ENCODE results near the gene RAD51B.

RAD51B gene

DNA sequence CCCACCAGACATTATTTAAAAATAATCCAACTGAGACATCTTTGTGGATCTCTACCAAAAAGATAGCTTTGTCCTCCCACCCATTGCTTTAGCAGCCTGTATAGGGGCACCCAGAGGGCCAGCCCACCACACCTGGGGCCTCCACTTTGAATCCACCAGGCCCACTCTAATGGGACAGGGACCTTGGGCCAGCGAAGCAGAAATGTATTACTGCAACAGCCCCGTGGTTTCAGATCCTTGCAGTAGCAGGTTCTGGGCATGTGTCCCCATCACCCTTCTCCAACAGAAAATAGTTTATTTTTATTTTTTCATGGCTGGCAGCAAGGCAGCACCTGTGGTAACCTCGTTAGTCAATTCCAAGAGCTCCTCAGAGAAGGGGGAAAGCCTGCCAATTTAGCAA is 754.9 kb downstream of the RAD51B start:
- Histone ChIP-seq H3K9ac (ENCODE audit: low read length in 5 of 5) (no peak overlapping the region), H3K36me3 (ENCODE audit: control insufficient read depth in 5 of 5, insufficient read depth in 5 of 5, low read length in 5 of 5) (no peaks in the 10 kb centered on the region), H3K4me3 (ENCODE audit: low read depth in 1 of 5, low read length in 5 of 5) (no peak overlapping the region), H3K27me3 (ENCODE audit: control insufficient read depth in 5 of 5, insufficient read depth in 4 of 5, low read length in 5 of 5) (no peaks in the 10 kb centered on the region), H3K4me1 (ENCODE audit: control insufficient read depth in 5 of 5, insufficient read depth in 5 of 5, low read length in 5 of 5) (peaks cover 8 to 63% (median 51%) of the 10 kb centered on the region in 5 donors), H3K27ac (ENCODE audit: low read depth, low read length) (peak overlapping the region; percentile 72), H3K9me3 (ENCODE audit: control insufficient read depth in 5 of 5, low read length in 5 of 5) (no peaks in the 10 kb centered on the region)

- Histone ChIP-seq H3K9me3 (ENCODE audit: control insufficient read depth in 5 of 5, low read length in 5 of 5) (no peaks in the 10 kb centered on the region), H3K4me3 (ENCODE audit: low read depth in 1 of 5, low read length in 5 of 5) (no peak overlapping the region), H3K9ac (ENCODE audit: low read length in 5 of 5) (no peak overlapping the region), H3K27me3 (ENCODE audit: control insufficient read depth in 5 of 5, insufficient read depth in 4 of 5, low read length in 5 of 5) (no peaks in the 10 kb centered on the region), H3K4me1 (ENCODE audit: control insufficient read depth in 5 of 5, insufficient read depth in 5 of 5, low read length in 5 of 5) (peaks cover 8 to 59% (median 48%) of the 10 kb centered on the region in 5 donors), H3K36me3 (ENCODE audit: control insufficient read depth in 5 of 5, insufficient read depth in 5 of 5, low read length in 5 of 5) (no peaks in the 10 kb centered on the region), H3K27ac (ENCODE audit: low read depth, low read length) (peak overlapping the region; percentile 72)
Measured at GRCh38 chr14:68574906-68575305, 755.3 kb downstream of the RAD51B start.

- H3K9ac ChIP-seq (ENCODE audit: low read length in 5 of 5): no peak overlapping the region
- H3K4me1 ChIP-seq (ENCODE audit: control insufficient read depth in 5 of 5, insufficient read depth in 5 of 5, low read length in 5 of 5): peaks cover 8 to 54% (median 48%) of the 10 kb centered on the region in 5 donors
- peak overlapping the region; percentile 72 for H3K27ac ChIP-seq (ENCODE audit: low read depth, low read length)
- no peaks in the 10 kb centered on the region for H3K27me3 ChIP-seq (ENCODE audit: control insufficient read depth in 5 of 5, insufficient read depth in 4 of 5, low read length in 5 of 5)
- H3K36me3 ChIP-seq (ENCODE audit: control insufficient read depth in 5 of 5, insufficient read depth in 5 of 5, low read length in 5 of 5): no peaks in the 10 kb centered on the region
- no peak overlapping the region for H3K4me3 ChIP-seq (ENCODE audit: low read depth in 1 of 5, low read length in 5 of 5)
- no peaks in the 10 kb centered on the region for H3K9me3 ChIP-seq (ENCODE audit: control insufficient read depth in 5 of 5, low read length in 5 of 5)
Measured at GRCh38 chr14:68575426-68575825, 755.8 kb downstream of the RAD51B start.

DNA sequence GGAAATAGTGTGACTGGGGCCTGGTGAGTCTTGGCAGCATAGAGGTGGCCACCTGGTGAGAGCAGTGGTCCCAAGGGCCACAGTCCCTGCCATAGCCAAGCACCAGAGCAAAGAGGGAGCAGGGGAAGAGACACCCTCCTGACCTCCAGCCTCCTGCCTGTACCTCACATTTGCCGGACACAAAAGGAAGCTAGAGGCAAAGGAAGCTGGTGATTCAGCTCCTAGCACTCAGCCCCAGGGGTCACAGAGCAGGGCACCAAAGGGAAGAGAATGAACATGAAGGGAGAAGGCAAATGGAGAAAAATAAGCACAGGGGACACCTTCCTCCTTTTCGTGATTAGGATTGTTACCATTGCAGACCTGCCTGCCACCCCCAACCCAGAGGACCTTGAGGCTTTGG is 756.5 kb downstream of the RAD51B start:
- H3K9me3 ChIP-seq (ENCODE audit: control insufficient read depth in 5 of 5, low read length in 5 of 5): no peaks in the 10 kb centered on the region
- H3K27ac ChIP-seq (ENCODE audit: low read depth, low read length): peak overlapping the region; percentile 72
- no peaks in the 10 kb centered on the region for H3K27me3 ChIP-seq (ENCODE audit: control insufficient read depth in 5 of 5, insufficient read depth in 4 of 5, low read length in 5 of 5)
- H3K36me3 ChIP-seq (ENCODE audit: control insufficient read depth in 5 of 5, insufficient read depth in 5 of 5, low read length in 5 of 5): no peaks in the 10 kb centered on the region
- peak overlapping the region in 2 of 5 donors; percentile 1 to 23 for H3K9ac ChIP-seq (ENCODE audit: low read length in 5 of 5)
- H3K4me1 ChIP-seq (ENCODE audit: control insufficient read depth in 5 of 5, insufficient read depth in 5 of 5, low read length in 5 of 5): peaks cover 9 to 55% (median 48%) of the 10 kb centered on the region in 5 donors
- H3K4me3 ChIP-seq (ENCODE audit: low read depth in 1 of 5, low read length in 5 of 5): peak overlapping the region in 1 of 5 donors; percentile 19

DNA sequence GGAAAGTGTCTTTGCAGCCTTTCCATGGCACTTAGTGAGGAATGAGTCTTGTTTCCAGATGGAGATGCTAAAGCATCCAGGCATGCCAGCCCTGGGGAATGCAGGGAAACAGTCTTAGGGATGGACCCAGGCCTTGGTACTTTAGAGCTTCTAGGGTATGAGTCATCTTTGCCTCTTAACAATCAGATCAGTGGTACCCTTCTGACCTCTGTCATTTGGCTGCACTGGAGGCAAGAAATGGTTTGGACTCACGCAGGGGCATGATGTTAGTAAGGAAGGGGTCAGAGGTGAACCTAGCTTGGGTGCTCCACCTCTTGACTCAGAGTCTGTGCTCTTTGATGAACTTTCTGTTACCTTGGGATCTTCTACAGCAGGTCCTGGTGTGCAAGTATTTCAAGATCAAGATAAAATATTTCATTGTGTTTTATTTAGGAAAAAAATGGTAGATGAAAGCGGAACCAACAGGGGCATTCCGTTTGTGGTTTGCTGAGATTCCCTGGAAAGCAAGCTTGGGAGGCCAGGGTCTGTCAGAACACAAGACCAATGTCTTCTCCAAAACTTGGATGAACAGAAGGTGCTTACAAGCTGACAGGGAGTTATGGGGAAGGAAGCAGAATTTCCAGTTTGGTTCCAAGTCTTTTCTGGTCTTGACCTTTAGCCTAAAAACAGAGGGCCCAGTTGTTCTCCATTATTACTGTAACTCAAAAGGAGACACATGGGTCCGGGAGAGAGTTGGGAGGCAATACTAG is 757.1 kb downstream of the RAD51B start:
- H3K27me3 ChIP-seq (ENCODE audit: control insufficient read depth in 5 of 5, insufficient read depth in 4 of 5, low read length in 5 of 5): no peaks in the 10 kb centered on the region
- H3K27ac ChIP-seq (ENCODE audit: low read depth, low read length): peak overlapping the region; percentile 72
- no peaks in the 10 kb centered on the region for H3K36me3 ChIP-seq (ENCODE audit: control insufficient read depth in 5 of 5, insufficient read depth in 5 of 5, low read length in 5 of 5)
- no peaks in the 10 kb centered on the region for H3K9me3 ChIP-seq (ENCODE audit: control insufficient read depth in 5 of 5, low read length in 5 of 5)
- H3K4me3 ChIP-seq (ENCODE audit: low read depth in 1 of 5, low read length in 5 of 5): no peak overlapping the region
- no peak overlapping the region for H3K9ac ChIP-seq (ENCODE audit: low read length in 5 of 5)
- H3K4me1 ChIP-seq (ENCODE audit: control insufficient read depth in 5 of 5, insufficient read depth in 5 of 5, low read length in 5 of 5): peaks cover 10 to 55% (median 48%) of the 10 kb centered on the region in 5 donors

DNA sequence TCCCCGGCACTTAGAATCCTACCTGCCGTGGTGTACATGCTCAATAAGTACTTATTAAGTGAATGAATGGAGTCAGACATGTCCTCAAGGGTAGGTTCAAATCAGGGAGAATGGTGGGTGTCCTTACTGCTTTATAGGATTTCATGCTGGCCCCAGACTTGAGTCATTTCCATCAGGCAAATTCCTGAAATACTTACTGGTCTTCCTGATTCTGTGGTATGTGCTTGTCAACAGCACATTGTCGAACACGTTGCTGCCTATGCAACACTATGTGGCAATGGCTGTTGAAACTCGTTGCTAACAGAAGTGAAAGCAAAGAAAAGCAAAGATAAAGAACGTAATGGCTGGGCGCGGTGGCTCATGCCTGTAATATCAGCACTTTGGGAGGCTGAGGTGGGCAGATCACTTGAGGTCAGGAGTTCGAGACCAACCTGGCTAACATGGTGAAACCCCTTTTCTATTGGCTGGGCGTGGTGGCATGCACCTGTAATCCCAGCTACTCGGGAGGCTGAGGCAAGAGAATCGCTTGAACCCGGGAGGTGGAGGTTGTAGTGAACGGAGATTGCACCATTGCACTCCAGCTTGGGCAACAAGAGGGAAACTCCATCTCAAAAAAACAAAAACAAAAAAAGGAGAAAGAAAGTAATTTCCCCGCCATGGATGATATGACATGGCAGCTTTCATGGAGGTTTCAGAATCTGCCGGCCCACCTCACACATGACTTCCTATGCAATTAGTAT is 758.4 kb downstream of the RAD51B start:
- H3K27ac ChIP-seq (ENCODE audit: low read depth, low read length): peak overlapping the region; percentile 55
- no peaks in the 10 kb centered on the region for H3K9me3 ChIP-seq (ENCODE audit: control insufficient read depth in 5 of 5, low read length in 5 of 5)

GRCh38 chr14:68578597-68578996 is 759.0 kb downstream of the RAD51B start:
- Histone ChIP-seq H3K9ac (ENCODE audit: low read length in 5 of 5) (no peak overlapping the region), H3K4me1 (ENCODE audit: control insufficient read depth in 5 of 5, insufficient read depth in 5 of 5, low read length in 5 of 5) (peaks cover 10 to 58% (median 47%) of the 10 kb centered on the region in 5 donors), H3K36me3 (ENCODE audit: control insufficient read depth in 5 of 5, insufficient read depth in 5 of 5, low read length in 5 of 5) (no peaks in the 10 kb centered on the region), H3K27ac (ENCODE audit: low read depth, low read length) (no peak overlapping the region), H3K27me3 (ENCODE audit: control insufficient read depth in 5 of 5, insufficient read depth in 4 of 5, low read length in 5 of 5) (no peaks in the 10 kb centered on the region), H3K4me3 (ENCODE audit: low read depth in 1 of 5, low read length in 5 of 5) (no peak overlapping the region), H3K9me3 (ENCODE audit: control insufficient read depth in 5 of 5, low read length in 5 of 5) (no peaks in the 10 kb centered on the region)

More for the DNA sequence above, 758.4 kb downstream of the RAD51B start:
- Histone ChIP-seq H3K4me3 (ENCODE audit: low read depth in 1 of 5, low read length in 5 of 5) (peak overlapping the region in 1 of 5 donors; percentile 28), H3K36me3 (ENCODE audit: control insufficient read depth in 5 of 5, insufficient read depth in 5 of 5, low read length in 5 of 5) (no peaks in the 10 kb centered on the region), H3K4me1 (ENCODE audit: control insufficient read depth in 5 of 5, insufficient read depth in 5 of 5, low read length in 5 of 5) (peaks cover 10 to 55% (median 48%) of the 10 kb centered on the region in 5 donors), H3K9ac (ENCODE audit: low read length in 5 of 5) (no peak overlapping the region), H3K27me3 (ENCODE audit: control insufficient read depth in 5 of 5, insufficient read depth in 4 of 5, low read length in 5 of 5) (no peaks in the 10 kb centered on the region)

DNA sequence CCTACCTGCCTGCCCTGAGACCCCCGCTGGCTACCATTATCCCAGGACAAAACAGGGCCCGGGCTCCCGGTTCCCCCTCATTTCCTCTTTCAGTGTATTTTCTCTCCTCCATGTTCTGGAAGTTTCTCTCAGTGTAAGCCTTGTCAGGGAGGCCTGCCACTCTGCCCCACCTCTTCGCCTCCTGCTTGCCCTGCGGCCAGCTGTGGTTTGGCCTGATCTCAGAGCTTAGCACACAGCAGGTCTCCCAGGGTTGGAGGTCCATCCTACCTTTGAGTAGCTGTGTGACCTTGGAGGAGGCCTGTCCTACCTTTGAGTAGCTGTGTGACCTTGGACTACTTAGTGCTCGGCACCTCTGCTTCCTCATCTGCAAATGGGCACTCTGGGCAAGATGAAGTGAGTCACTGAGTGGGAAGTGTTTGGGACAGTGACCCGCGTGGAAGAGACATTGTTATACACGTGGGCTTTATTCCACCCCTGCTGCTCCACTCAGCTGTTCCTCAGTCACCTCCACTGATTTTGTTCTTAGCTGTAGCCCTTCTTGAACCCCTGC is 760.6 kb downstream of the RAD51B start:
- no peak overlapping the region for H3K27ac ChIP-seq (ENCODE audit: low read depth, low read length)
- H3K9ac ChIP-seq (ENCODE audit: low read length in 5 of 5): no peak overlapping the region
- no peaks in the 10 kb centered on the region for H3K9me3 ChIP-seq (ENCODE audit: control insufficient read depth in 5 of 5, low read length in 5 of 5)
- no peaks in the 10 kb centered on the region for H3K36me3 ChIP-seq (ENCODE audit: control insufficient read depth in 5 of 5, insufficient read depth in 5 of 5, low read length in 5 of 5)
- peaks cover 5 to 51% (median 41%) of the 10 kb centered on the region in 5 donors for H3K4me1 ChIP-seq (ENCODE audit: control insufficient read depth in 5 of 5, insufficient read depth in 5 of 5, low read length in 5 of 5)
- H3K4me3 ChIP-seq (ENCODE audit: low read depth in 1 of 5, low read length in 5 of 5): no peak overlapping the region
- no peaks in the 10 kb centered on the region for H3K27me3 ChIP-seq (ENCODE audit: control insufficient read depth in 5 of 5, insufficient read depth in 4 of 5, low read length in 5 of 5)

DNA sequence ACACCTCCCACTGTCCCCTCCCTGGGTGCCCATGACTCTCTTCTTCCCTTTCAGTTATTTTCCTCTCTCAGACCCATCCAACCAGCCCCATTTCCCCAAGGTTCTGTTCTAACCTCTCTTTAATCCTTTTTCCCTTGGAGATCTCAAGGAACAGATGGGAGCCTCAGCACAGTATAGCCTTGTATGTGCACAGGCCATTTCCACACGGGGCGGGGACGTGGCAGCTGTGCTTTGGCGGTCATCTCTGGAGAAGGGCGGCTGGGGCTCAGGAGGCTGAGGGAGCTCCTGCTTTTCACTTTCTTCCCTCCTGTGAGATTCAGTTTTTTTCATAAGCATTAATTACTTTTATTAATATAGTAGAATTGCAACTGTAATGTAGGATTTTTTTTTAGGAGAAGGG is 761.1 kb downstream of the RAD51B start:
- Histone ChIP-seq H3K9ac (ENCODE audit: low read length in 5 of 5) (no peak overlapping the region), H3K4me1 (ENCODE audit: control insufficient read depth in 5 of 5, insufficient read depth in 5 of 5, low read length in 5 of 5) (peaks cover 5 to 48% (median 39%) of the 10 kb centered on the region in 5 donors), H3K27ac (ENCODE audit: low read depth, low read length) (no peak overlapping the region), H3K9me3 (ENCODE audit: control insufficient read depth in 5 of 5, low read length in 5 of 5) (no peaks in the 10 kb centered on the region), H3K27me3 (ENCODE audit: control insufficient read depth in 5 of 5, insufficient read depth in 4 of 5, low read length in 5 of 5) (no peaks in the 10 kb centered on the region), H3K4me3 (ENCODE audit: low read depth in 1 of 5, low read length in 5 of 5) (no peak overlapping the region), H3K36me3 (ENCODE audit: control insufficient read depth in 5 of 5, insufficient read depth in 5 of 5, low read length in 5 of 5) (no peaks in the 10 kb centered on the region)
